HG02763 (cell line): Measurements from ENCODE around the gene HABP4.

Source experiments
- ATAC-seq: cut with Tn5 transposase; IDR thresholded peaks from one replicate; pipeline ENCODE4 v1.9.1; 2021; ENCODE audit warnings: mild to moderate bottlenecking, moderate library complexity; ENCODE audit not compliant: unreplicated experiment

HABP4 gene

GRCh38 chr9:96467784-96468183, 17.8 kb downstream of the HABP4 start:
- ATAC-seq = no peak

GRCh38 chr9:96476013-96476412, 26.0 kb downstream of the HABP4 start:
- no peak for ATAC-seq

GRCh38 chr9:96476591-96476990, 26.6 kb downstream of the HABP4 start:
- ATAC-seq = no peak

- peak; percentile 76 for ATAC-seq
Observed at GRCh38 chr9:96478829-96479371, 28.9 kb downstream of the HABP4 start.

GRCh38 chr9:96480736-96481135, 30.8 kb downstream of the HABP4 start:
- ATAC-seq = no peak

GRCh38 chr9:96482476-96482875, 32.5 kb downstream of the HABP4 start:
- ATAC-seq = no peak

GRCh38 chr9:96483197-96483596, 33.2 kb downstream of the HABP4 start:
- ATAC-seq = no peak

GRCh38 chr9:96483733-96484390, 33.9 kb downstream of the HABP4 start:
- no peak for ATAC-seq

GRCh38 chr9:96484521-96484931, 34.6 kb downstream of the HABP4 start:
- ATAC-seq = peak; percentile 95

GRCh38 chr9:96485280-96485679, 35.3 kb downstream of the HABP4 start:
- no peak for ATAC-seq

- ATAC-seq = no peak
Observed at GRCh38 chr9:96486386-96487028, 36.5 kb downstream of the HABP4 start.

- no peak for ATAC-seq
Observed at GRCh38 chr9:96487029-96487396, 37.0 kb downstream of the HABP4 start.

GRCh38 chr9:96487949-96488348, 38.0 kb downstream of the HABP4 start:
- ATAC-seq = no peak

- no peak for ATAC-seq
Observed at GRCh38 chr9:96489482-96489979, 39.6 kb downstream of the HABP4 start.

GRCh38 chr9:96490534-96491078, 40.6 kb downstream of the HABP4 start:
- ATAC-seq = no peak

GRCh38 chr9:96491079-96491879, 41.3 kb downstream of the HABP4 start:
- no peak for ATAC-seq

- ATAC-seq = no peak
Observed at GRCh38 chr9:96491880-96492525, 42.0 kb downstream of the HABP4 start.

- no peak for ATAC-seq
Observed at GRCh38 chr9:96492993-96493531, 43.1 kb downstream of the HABP4 start.

GRCh38 chr9:96493757-96494156, 43.8 kb downstream of the HABP4 start:
- ATAC-seq = no peak

- ATAC-seq = no peak
Observed at GRCh38 chr9:96494215-96494800, 44.3 kb downstream of the HABP4 start.
